ENCODE measurements around the gene NRXN3. TPM values are rescaled to one million over a fixed set of nuclear protein-coding genes. Genes with fewer than 3 reads are reported as not detected.

NRXN3 gene
- polyA plus RNA-seq, 1 donor (not counting 4 experiments of a cell fraction or from before 2014, with no cell fraction given): 0.89 TPM

- Histone ChIP-seq H4K20me1 (ENCODE audit: control insufficient read depth, extremely low read depth, insufficient read depth, low read length) (no peaks in the 10 kb centered on the region), H3K4me1 (ENCODE audit: control insufficient read depth, extremely low read depth, insufficient read depth, low read length) (no peaks in the 10 kb centered on the region), H3K36me3 (ENCODE audit: control insufficient read depth in 2 of 2, extremely low read depth in 1 of 2, insufficient read depth in 2 of 2, low read length in 2 of 2) (no peaks in the 10 kb centered on the region), H2AFZ (ENCODE audit: control insufficient read depth, low read length) (no peak overlapping the region), H3K27ac (ENCODE audit: control insufficient read depth, insufficient read depth, low read length) (no peak overlapping the region), H3K4me3 (ENCODE audit: control insufficient read depth in 2 of 3, extremely low read depth in 1 of 3, insufficient read depth in 2 of 3, low read depth in 1 of 3, low read length in 3 of 3) (no peak overlapping the region), H3K4me2 (ENCODE audit: control insufficient read depth, extremely low read depth, insufficient read depth, low read depth, low read length) (no peak overlapping the region), H3K9me1 (ENCODE audit: control insufficient read depth, extremely low read depth, insufficient read depth, low read length) (no peaks in the 10 kb centered on the region), H3K27me3 (ENCODE audit: control insufficient read depth, extremely low read depth, insufficient read depth, low read length) (no peaks in the 10 kb centered on the region), H3K9ac (ENCODE audit: control insufficient read depth, extremely low read depth, insufficient read depth, low read length) (no peak overlapping the region), H3K9me3 (ENCODE audit: control insufficient read depth, low read depth, low read length) (no peaks in the 10 kb centered on the region), H3K79me2 (ENCODE audit: control insufficient read depth, insufficient read depth, low read length) (no peaks in the 10 kb centered on the region)
- dilution Hi-C loops (cut with MboI; ENCODE audit: extremely low pct_ligation_motif_present, low sequenced_read_pairs): no loop called here
- no peak for FAIRE-seq
- DNase-seq (ENCODE audit: low read depth, low spot score): no peak
- no peak for TF ChIP-seq CTCF (optimal IDR thresholded peaks at IDR 0.05 in 1 of 3, IDR thresholded peaks at IDR 0.05 in 1 of 3, conservative IDR thresholded peaks at IDR 0.05 in 1 of 3; ENCODE audit: extremely low read depth in 1 of 3, insufficient read depth in 2 of 3, low read length in 3 of 3)
- no peak for TF ChIP-seq EZH2 (IDR thresholded peaks at IDR 0.05; ENCODE audit: low read length)
Observed at GRCh38 chr14:78356391-78356790, 186.2 kb downstream of the NRXN3 start.

GRCh38 chr14:78358591-78358990 lies 188.4 kb downstream of the NRXN3 start:
- DNase-seq (ENCODE audit: low read depth, low spot score) (no peak), FAIRE-seq (no peak)
- Histone ChIP-seq H3K4me2 (ENCODE audit: control insufficient read depth, extremely low read depth, insufficient read depth, low read depth, low read length) (no peak overlapping the region), H2AFZ (ENCODE audit: control insufficient read depth, low read length) (no peak overlapping the region), H3K4me1 (ENCODE audit: control insufficient read depth, extremely low read depth, insufficient read depth, low read length) (no peaks in the 10 kb centered on the region), H3K36me3 (ENCODE audit: control insufficient read depth in 2 of 2, extremely low read depth in 1 of 2, insufficient read depth in 2 of 2, low read length in 2 of 2) (no peaks in the 10 kb centered on the region), H3K27ac (ENCODE audit: control insufficient read depth, insufficient read depth, low read length) (no peak overlapping the region), H3K79me2 (ENCODE audit: control insufficient read depth, insufficient read depth, low read length) (no peaks in the 10 kb centered on the region), H3K9me1 (ENCODE audit: control insufficient read depth, extremely low read depth, insufficient read depth, low read length) (no peaks in the 10 kb centered on the region), H3K27me3 (ENCODE audit: control insufficient read depth, extremely low read depth, insufficient read depth, low read length) (no peaks in the 10 kb centered on the region), H3K4me3 (ENCODE audit: control insufficient read depth in 2 of 3, extremely low read depth in 1 of 3, insufficient read depth in 2 of 3, low read depth in 1 of 3, low read length in 3 of 3) (no peak overlapping the region), H4K20me1 (ENCODE audit: control insufficient read depth, extremely low read depth, insufficient read depth, low read length) (no peaks in the 10 kb centered on the region), H3K9ac (ENCODE audit: control insufficient read depth, extremely low read depth, insufficient read depth, low read length) (no peak overlapping the region), H3K9me3 (ENCODE audit: control insufficient read depth, low read depth, low read length) (no peaks in the 10 kb centered on the region)
- dilution Hi-C loops (cut with MboI; ENCODE audit: extremely low pct_ligation_motif_present, low sequenced_read_pairs): no loop called here
- TF ChIP-seq CTCF (optimal IDR thresholded peaks at IDR 0.05 in 1 of 3, IDR thresholded peaks at IDR 0.05 in 1 of 3, conservative IDR thresholded peaks at IDR 0.05 in 1 of 3; ENCODE audit: extremely low read depth in 1 of 3, insufficient read depth in 2 of 3, low read length in 3 of 3) (no peak), EZH2 (IDR thresholded peaks at IDR 0.05; ENCODE audit: low read length) (no peak)
